Measurements from ENCODE around the gene CDC42EP3. TPM values are rescaled to one million over a fixed set of nuclear protein-coding genes. Genes with fewer than 3 reads are reported as not detected.

CDC42EP3 gene
- total RNA-seq, 4 donors from 2014 or later = 12.1 to 54.9 (median 29.9) TPM

GRCh38 chr2:37602040-37602439 lies 69.4 kb downstream of the CDC42EP3 start:
- TF ChIP-seq, protein P1, sequence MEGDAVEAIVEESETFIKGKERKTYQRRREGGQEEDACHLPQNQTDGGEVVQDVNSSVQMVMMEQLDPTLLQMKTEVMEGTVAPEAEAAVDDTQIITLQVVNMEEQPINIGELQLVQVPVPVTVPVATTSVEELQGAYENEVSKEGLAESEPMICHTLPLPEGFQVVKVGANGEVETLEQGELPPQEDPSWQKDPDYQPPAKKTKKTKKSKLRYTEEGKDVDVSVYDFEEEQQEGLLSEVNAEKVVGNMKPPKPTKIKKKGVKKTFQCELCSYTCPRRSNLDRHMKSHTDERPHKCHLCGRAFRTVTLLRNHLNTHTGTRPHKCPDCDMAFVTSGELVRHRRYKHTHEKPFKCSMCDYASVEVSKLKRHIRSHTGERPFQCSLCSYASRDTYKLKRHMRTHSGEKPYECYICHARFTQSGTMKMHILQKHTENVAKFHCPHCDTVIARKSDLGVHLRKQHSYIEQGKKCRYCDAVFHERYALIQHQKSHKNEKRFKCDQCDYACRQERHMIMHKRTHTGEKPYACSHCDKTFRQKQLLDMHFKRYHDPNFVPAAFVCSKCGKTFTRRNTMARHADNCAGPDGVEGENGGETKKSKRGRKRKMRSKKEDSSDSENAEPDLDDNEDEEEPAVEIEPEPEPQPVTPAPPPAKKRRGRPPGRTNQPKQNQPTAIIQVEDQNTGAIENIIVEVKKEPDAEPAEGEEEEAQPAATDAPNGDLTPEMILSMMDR (IDR thresholded peaks at IDR 0.05) = no peak
- DNase-seq (ENCODE audit: low spot score) = no peak
- ATAC-seq (ENCODE audit: low FRiP score) = no peak

GRCh38 chr2:37601569-37601968 lies 69.9 kb downstream of the CDC42EP3 start:
- TF ChIP-seq, protein P1 (IDR thresholded peaks at IDR 0.05) = no peak
- ATAC-seq (ENCODE audit: low FRiP score) = no peak

GRCh38 chr2:37600735-37601134 lies 70.7 kb downstream of the CDC42EP3 start:
- no peak for DNase-seq (ENCODE audit: low spot score)
- no peak for ATAC-seq (ENCODE audit: low FRiP score)
- TF ChIP-seq, protein P1 (IDR thresholded peaks at IDR 0.05) = no peak

More at GRCh38 chr2:37601569-37601968, 69.9 kb downstream of the CDC42EP3 start:
- no peak for DNase-seq (ENCODE audit: low spot score)

- DNase-seq (ENCODE audit: low spot score) (no peak), ATAC-seq (ENCODE audit: low FRiP score) (no peak)
- TF ChIP-seq, protein P1 (IDR thresholded peaks at IDR 0.05) = no peak
Observed at GRCh38 chr2:37599688-37600525, 71.5 kb downstream of the CDC42EP3 start.

- DNase-seq (ENCODE audit: low spot score) = no peak
- ATAC-seq (ENCODE audit: low FRiP score) = no peak
- TF ChIP-seq, protein P1 (IDR thresholded peaks at IDR 0.05) = no peak
Observed at GRCh38 chr2:37593694-37594093, 77.7 kb downstream of the CDC42EP3 start.

GRCh38 chr2:37593024-37593423 lies 78.4 kb downstream of the CDC42EP3 start:
- ATAC-seq (ENCODE audit: low FRiP score) = no peak
- no peak for DNase-seq (ENCODE audit: low spot score)
- TF ChIP-seq, protein P1 (IDR thresholded peaks at IDR 0.05) = no peak

All from omental fat pad (tissue), 4 donors.